COR-L47 (cell line): ENCODE data around the gene ADGRA1.

ENCODE experiments used
- DNase-seq: peaks from one replicate; lab custom pipeline; 2025; lab: John Stamatoyannopoulos, UW

Gene ADGRA1

GRCh38 chr10:133056001-133056400 is 31.7 kb upstream of the ADGRA1 start:
- no peak for DNase-seq

DNA sequence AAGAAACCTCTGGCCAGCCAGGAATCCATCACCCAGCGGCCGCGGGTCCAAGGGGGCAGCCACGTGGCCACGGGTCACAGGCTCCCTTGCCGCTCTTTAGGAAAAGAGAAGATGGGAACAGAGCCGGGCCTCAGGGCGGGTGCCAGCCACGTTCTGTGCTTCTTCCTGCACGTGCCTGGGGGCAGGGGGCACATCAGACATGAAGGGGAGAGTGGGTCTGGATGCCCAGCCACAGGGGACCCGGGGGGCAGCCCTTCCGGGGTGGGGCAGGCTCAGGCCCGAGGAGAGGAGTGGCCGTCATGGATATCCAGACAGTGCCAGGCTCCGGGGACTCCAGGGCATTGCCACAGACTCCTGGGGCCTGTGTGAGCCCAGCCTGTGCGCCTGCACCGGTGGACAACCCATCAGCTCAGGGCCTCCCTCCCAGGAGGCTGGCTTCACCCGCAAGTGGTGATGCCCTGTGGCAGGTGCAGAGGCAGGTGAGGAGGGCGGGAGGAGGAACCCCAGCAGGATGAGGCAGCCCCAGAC is 31.0 kb upstream of the ADGRA1 start:
- no peak for DNase-seq

- DNase-seq, result no peak
These were observed 29.2 kb upstream of the ADGRA1 start for GRCh38 chr10:133058331-133059092.

DNA sequence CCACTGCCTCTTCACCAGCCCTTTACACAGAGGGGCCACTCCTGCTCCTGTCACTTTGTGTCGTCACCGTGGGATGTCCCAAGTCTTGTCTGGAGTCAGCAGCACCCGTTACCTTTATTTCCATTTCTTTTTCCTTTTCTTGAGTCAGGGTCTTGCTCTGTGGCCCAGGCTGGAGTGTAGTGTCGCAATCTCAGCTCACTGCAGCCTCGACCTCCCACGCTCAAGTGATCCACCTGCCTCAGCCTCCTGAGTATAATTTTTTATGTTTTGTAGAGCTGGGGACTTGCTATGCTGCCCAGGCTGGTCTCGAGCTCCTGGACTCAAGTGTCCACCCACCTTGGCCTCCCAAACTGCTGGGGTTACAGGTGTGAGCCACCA is 28.6 kb upstream of the ADGRA1 start:
- no peak for DNase-seq

DNA sequence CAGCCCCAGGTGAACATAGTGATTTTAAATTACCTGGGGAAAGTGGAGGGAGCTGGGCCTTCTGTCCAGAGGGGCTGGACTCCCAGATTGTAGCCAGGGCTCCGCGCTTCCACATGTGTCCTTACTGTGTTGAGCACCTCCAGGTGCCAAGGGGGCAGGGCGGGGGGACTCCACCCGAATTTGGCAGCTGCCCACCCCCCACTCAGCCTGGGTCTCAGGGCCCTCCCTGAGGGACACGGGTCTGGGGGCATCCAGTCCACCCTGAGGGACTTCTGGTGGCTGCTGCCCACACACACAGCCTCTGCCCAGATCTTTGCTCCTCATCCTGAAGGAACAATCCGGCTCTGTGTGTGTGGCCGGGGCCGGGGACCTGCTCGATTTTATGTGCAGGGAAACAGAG is 28.2 kb upstream of the ADGRA1 start:
- DNase-seq, result no peak

- DNase-seq, result no peak
These were observed 27.7 kb upstream of the ADGRA1 start for GRCh38 chr10:133060022-133060421.

DNA sequence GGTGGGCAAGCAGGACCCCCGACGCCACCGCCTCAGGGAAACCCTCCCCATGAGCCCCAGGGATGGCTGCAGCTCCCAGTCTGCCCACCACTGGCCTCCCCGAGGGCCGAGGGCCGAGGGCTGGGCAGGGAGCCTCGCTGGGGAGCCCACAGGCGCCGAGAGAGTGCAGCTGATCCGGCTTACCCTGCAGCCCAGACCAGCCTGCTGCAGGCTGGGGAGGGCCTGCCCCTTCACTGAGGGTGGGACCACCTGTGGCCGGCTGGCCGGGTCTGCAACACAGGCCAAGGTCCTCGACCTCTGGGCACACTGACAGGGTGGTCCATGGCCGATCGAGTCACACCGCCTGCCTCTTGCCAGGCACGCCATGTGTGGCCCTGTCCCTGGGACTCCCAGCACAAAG is 27.3 kb upstream of the ADGRA1 start:
- DNase-seq, result no peak

- no peak for DNase-seq
These were observed 26.8 kb upstream of the ADGRA1 start for GRCh38 chr10:133060881-133061280.

DNA sequence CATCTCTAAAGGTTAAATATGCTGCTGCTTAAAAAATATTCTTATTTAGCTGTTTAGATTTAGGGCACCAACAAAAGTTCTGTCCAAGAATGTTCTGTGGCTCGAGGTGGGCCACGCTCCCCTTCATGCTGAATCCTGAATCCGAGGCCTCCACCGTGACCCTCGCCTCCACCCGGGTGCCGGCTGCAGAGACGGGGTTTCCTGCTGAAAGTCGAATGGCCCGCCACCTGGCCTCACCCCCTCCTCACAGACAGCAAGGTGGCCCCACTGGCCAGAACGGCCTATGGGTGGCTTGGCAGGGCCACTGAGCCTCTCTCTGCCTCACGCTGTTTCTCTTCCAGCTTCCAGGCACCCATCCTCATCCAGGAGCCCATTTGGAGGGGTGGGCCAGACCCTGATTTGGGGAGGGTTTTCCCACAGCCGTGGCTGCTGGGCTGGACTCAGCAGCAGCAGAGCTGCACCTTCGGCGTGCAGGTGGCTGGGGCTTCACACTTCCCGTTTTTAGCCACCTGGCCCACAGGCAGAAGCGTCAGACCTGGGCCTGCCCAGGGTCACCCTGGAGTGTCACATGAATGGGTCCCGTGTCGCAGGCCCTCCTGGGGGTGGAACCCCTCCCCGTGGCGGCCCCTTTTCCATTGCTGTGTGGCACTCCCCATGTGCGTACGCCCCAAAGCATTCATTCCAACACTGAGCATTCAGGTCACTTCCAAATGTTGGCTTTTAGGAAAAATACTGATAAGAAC is 26.3 kb upstream of the ADGRA1 start:
- DNase-seq, result no peak

- no peak for DNase-seq
These were observed 25.6 kb upstream of the ADGRA1 start for GRCh38 chr10:133062085-133062484.

DNA sequence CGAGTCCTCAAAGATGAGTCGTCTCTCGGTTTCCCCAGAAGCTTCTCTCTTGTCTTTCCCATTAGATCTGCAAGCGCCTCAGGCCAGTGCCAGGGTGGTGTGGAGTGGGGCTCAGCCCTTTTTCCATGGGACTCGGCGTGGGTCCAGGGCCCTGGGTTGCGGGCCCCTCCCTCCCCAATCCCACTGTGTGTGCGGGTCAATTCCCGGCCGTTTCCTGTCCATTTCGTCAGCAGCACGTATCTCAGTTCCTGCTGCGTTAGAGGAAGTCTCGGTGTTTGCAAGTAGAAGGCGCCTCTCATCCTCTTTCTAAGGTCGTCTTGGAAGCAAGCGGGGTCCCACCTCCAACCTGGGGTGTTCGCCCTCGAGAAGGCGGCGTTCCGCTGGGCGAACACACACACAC is 25.1 kb upstream of the ADGRA1 start:
- DNase-seq, result no peak

- no peak for DNase-seq
These were observed 20.3 kb upstream of the ADGRA1 start for GRCh38 chr10:133067149-133068105.

DNA sequence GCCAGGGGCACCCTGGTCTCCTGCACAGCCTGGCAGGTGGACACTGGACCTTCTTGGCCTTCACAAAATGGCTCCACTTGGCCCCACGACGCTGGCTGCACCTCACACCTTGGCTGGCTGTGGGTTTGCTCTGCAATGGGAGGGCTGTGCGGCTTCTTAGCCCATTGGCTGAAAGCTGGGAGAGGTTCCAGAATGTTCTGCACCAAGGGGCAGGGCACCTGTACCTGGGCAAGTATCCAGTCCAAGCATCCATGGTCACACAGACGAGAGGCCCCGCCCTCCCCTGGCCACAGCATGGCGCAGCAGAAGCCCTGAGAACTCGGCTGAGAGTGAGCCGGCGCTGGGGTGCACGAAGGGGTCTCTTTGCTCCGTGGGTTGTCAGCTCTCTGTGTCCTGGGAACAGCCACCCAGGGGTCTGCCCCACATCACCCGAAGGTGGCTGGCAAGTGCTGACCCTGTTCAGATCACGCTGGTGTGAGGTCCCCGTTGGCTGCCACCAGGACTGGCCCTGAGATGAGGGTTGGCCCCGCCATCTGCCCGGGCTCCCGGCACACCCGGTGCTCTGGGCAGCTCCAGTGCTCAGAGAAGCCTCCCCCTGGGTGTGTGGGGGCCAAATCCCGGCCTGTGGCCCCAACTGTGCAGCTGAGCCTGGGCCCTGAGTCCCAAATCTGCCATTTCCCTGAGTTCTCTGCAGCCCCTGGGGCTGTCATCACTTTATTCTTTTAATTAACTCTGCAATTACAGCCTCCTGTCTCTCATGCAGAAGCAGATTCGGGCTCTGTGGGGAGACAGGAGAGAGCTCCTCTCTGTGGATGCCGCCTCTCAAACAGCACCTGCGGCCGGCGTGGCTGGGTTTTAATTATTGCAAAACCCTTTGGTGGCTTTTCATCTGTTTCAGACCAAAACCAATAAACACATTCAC is 19.4 kb upstream of the ADGRA1 start:
- no peak for DNase-seq

GRCh38 chr10:133069033-133069525 is 18.6 kb upstream of the ADGRA1 start:
- DNase-seq, result no peak

DNA sequence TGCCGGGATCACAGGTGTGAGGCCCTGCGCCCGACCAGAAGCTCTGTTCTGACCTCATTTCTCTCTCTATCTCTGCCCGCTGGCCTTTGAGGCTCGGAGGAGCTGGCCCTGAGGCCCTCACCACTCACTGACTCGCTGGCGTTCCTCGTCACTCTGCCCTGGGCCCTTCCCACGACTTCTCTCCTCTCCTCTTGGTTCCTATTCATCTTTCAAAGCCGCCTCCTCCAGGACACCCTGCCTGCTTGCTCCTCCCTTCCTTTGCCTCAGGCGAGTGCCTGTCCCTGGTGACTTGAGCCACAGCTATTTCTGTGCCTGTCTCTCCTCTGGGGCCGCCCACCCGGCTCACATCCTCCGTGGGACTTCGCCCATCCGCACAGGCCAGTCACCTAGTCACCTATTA is 17.3 kb upstream of the ADGRA1 start:
- no peak for DNase-seq

DNA sequence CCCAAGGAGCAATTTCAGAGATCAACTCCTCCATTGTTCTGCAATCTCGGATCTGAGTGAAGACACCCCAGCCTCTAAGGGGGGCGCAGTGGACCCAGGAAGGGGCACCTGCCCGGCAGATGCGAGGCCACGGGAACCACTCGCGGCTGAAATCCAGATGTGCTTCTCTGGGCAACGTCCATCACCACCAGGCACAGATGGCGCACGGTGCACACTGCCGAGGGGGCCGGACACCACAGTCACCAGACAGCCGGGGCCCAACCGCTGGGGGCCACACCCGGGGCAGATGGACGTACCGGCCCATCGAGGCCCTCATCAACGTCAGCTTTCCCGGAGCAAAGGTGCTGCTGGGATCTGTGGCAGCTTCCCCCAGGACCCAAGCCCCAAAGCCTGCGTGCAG is 16.9 kb upstream of the ADGRA1 start:
- no peak for DNase-seq

- no peak for DNase-seq
These were observed 16.0 kb upstream of the ADGRA1 start for GRCh38 chr10:133071733-133072132.

DNA sequence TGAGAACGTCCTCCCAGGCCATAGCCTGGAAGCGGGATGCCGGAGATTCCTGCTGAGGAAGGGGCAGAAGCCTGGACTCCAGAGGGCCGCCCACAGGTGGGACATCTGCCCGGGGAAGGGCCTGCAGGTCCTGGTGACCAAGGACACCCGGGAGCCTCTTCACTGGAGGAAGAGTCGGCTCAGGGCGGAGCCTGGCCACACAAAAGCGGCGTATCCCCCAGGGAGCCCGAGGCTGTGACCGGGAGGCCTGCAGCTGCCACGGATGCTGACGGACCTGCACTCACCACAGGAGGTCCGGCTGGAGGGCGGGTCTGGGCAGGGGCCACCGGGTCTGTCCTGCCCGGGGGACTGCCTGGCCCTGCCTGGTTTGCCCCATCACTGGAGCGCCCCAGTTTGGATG is 15.5 kb upstream of the ADGRA1 start:
- DNase-seq, result no peak

- DNase-seq, result no peak
These were observed 14.9 kb upstream of the ADGRA1 start for GRCh38 chr10:133072720-133073390.

DNA sequence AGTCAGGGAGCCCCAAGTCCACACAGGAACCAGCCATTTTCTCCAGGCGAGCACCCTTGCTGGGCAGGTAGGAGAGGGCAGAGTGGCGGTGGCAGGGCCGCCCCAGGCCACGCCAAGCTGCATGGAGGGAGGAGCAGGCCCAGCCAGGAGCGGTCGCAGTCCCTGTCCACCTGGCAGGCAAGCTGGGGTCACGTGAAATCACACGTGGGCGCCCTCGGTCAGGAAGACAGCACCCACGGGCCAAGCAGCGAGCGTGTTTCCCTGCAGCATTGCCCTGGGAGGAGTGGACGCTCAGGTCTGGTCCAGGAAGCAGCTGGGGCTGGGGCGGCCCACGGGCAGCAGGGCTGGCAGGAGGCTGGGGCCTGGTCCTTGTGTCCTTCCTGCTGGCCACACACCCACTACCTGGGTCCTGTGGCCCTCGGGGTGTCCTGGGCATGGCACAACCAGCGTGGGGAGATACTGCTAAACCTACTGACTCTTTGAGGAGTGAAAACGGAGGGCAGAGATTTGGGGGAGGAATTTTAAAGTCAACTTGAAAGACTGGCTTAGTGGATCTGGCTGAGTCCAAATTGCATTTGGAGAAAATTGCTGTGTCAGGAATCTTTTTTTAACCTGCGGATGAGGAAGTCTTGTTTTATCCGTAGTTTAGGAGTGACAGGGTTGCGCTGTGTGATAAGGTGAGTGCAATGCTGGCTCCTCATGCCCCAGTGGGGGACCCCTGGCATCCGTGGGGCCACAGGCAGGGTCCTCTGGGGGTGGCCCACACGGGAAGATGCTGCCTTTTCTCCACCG is 12.2 kb upstream of the ADGRA1 start:
- DNase-seq, result no peak
